OCI-M2 (cell line): ENCODE measurements around the gene CNTNAP2.

Experiments used
- DNase-seq: peaks from one replicate; lab custom pipeline; 2025; ENCODE audit not compliant: unreplicated experiment; lab: John Stamatoyannopoulos, UW

Gene CNTNAP2

DNA sequence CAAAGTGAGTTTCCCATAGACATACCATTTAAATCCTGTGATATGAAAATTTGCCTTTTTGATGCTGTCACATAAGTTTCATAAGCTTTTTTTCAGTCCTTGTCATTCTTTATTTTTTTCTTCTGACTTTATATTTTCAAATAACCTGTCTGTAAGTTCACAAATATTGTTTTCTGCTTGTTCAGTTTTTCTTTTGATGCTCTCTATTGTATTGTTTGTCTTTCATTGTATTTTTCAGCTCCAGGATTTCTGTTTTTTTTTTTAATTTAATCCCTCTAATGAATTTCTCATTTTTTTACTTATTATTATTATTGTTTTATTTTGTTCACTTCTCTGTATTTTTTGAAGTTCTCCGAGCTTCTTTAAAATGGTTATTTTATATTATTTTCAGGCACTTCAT, 623.4 kb downstream of the CNTNAP2 start:
- no peak for DNase-seq

DNA sequence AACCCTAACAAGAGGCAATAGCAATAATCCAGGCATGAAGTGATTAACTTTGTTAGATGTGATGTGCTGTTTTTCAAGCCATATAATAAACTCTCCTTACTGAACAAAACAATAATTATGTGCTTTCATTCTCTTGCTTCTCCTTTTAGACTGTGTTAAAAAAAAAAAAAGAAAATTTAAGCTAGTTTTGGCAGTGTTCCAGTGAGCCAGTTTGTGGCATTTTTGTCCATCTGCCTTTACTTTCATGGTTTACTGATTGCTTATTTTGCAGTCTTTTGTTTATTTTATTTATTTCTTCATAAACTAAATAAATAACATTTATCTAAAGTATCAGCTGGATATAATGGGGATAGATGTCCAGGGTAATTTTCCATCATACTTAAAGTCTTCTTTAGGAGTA, 625.3 kb downstream of the CNTNAP2 start:
- no peak for DNase-seq

DNA sequence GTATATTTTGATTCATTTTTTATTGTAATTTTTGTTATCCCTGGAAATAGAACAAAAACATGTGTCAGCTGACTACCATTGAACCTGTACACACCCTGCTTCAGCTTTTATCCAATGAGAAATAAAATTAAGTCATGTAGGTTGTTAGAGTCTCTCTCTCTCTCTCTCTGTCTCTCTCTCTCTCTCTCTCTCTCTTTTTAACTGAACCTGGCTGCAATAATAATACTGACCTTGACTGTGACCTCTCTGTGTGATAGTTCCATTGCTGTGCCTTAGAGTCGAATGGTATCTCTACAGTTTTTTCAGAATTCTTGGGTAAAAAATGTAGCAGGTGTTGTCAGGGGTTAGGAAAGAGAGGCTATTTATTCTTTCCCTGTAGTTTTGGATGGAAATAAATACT, 637.8 kb downstream of the CNTNAP2 start:
- no peak for DNase-seq

DNA sequence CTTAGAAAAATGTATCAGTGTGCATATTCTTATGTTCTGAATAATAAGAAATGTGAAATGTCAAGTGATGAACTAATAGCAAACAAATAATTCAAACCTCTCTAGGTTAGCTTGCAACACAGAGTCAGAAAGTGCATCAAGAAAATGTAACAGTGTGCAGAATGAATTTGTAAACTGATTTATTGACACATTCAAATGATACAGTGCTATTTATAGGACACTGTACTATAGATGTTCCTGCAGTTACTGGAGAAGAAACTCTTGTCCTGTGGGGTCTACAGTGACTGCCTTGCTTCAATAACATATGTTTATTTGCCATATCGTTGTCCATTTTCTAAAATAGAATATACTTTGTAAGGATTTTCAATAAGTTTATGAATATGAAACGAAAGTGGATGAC, 639.0 kb downstream of the CNTNAP2 start:
- DNase-seq = no peak

DNA sequence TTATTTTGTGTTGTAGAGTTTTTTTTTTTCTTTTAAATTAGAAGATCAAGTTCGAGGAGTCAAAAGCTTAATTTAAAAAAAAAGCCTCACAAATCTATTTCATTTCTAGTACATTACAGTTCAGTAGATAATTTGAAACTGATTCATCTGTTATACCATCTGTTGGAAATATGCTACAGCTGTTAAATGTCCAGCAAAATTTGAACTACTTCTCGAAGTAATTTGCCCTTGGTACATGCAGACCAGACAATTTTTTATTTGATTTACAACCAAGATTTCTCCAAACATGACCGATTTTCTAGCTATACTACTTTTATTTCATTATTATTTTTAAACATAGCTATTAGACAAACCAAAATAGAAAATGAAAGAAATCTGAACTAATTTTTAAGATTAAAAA, 647.9 kb downstream of the CNTNAP2 start:
- DNase-seq = no peak

DNA sequence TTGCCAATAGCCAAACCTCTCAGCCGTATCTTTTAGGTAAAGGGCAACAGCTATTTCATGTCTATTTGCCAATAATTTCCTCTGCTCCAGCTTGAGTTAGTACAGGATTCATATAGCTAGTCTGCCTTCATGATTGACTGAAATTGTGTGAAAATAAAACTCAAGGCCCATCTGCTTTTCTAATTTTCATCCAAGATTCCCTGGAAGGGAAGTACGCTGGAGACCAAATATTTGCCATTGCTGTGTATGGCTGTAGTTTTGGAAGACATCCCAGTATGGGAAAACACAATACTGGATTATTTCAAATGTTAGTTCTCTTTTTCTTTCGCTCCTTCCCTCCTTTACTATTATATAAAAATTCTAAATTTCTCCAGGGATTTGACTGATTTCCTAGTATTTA, 652.4 kb downstream of the CNTNAP2 start:
- DNase-seq = no peak

DNA sequence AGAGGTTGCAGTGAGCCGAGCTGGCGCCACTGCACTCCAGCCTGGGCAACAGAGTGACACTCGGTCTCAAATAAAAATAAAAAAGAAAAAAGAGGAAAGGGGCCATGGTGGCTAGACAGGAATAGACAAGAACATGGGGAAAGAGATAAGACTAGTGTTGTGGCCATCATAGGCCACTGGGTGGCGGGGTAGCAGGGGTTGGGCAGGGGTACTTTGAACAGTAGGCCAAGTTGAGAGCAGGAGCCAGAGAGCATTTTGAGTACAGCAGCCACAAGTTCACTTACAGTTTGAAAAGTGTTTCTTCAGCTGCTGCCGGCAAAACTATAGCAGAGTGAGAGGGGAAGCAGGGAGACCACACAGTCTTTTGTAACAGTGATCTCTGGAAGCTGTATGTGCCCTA, 656.0 kb downstream of the CNTNAP2 start:
- no peak for DNase-seq

DNA sequence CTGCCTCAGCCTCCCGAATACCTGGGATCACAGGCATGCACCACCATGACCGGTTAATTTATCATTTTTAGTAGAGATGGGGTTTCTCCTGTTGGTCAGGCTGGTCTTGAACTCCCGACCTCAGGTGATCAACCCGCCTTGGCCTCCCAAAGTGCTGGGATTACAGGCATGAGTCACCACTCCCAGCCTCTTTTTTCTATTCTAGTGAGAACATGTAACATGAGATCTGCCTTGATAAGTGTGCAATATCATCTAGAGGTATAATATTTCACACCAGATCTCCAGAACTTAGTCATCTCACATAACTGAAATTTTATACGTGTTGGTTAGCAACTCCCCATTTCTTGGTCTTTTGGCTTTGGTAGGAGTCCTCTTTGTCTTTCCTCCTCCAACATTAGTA, 656.9 kb downstream of the CNTNAP2 start:
- DNase-seq = no peak

DNA sequence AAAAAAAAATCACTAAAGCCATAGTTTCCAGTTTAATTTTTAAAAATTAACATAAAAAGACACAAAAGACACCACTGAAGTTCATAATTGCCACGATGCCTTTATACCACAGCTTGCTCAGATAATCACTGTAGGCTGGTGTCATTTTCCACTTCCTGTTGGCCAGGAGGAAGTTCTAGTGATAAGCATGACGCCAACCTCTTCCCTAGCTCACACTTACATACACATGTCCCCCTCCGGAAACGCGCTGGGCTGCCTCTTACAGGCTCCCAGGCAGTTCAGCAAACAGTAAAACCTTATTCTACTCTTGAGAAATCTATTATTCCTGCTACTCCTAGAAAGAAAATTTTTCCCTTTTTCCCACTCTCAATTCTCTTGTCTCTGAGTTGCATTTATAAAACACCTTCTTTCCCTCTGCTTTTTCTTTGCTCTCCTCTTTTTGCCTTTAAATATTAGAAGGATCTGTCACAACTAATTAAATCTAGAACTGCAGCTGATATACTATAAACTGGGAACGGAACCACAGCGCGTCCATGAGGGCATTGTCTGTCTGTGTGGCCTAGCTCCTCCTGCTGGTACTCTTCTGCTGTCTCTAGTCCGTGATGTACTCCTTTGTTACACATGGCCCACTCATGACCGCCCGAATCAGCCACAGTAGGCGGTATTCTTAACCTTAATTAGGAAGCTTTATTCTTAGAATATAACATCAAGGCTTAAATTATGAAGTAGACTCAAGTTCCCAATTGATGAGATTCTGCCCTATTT, 664.9 kb downstream of the CNTNAP2 start:
- DNase-seq = no peak

DNA sequence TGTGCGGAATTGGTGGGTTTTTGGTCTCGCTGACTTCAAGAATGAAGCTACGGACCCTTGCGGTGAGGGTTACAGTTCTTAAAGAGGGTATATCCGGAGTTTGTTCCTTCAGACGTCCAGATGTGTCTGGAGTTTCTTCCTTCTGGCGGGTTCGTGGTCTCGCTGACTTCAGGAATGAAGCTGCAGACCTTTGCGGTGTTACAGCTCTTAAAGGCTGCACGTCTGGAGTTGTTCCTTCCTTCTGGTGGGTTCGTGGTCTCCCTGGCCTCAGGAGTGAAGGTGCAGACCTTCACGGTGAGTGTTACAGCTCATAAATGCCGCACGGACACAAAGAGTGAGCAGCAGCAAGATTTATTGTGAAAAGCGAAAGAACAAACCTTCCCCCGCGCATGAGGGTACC, 670.7 kb downstream of the CNTNAP2 start:
- no peak for DNase-seq

DNA sequence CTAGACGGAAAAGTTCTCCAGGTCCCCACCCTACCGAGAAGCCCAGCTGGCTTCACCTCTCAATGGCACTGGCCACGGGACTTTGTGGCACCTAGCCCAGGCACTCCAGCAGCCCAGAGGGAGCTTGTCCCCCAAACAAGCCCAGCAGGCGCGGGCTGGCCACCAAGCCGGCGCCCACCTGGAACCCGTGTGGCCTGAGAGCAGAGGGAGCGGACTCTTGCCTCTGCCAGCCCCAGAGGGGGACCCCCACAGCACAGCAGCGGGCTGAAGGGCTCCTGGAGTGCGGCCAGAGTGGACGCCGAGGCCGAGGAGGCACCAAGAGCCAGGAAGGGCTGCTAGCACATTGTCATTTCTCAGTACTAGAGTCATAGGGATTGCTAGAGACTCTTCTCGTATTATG, 671.4 kb downstream of the CNTNAP2 start:
- no peak for DNase-seq

DNA sequence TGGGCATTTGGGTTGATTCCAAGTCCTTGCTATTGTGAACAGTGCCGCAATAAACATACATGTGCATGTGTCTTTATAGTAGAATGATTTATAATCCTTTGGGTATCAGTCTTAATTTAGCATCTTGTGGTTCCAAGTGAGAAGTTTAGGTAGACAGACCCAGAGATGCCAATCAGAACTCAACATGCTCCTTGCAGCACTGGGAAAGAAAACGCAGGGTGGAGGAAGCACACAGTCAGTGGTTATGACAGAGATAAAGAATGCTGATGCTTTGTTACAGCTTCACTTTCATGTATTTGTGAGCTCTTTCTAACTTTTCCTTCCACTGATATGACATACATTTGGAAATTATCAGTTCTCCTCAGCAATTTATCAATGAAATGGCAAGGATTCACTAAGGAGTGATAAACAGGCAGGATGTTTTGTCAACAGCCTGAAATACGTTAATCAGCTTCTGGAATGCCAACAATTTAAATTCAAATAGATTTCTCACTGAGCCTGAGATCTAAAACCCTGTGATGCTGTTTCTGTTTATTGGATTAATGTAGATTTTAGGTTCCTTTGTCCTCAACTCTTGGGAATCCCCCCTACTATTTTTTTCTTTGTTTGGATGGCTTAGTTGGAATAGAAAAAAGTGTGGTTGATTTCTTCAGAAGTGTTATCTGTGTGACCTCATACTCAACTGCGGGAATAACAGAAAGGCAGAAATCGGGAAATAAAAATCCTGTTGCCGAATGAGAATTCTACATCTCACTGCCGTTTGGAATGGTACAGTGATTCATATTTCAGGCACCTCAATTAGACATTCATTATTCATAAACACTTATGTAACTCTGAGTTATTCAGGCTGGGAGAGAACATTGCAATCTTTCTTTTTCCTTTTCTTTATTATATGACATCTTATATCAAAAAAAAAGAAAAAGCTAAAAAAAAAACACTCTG, 675.0 kb downstream of the CNTNAP2 start:
- no peak for DNase-seq

DNA sequence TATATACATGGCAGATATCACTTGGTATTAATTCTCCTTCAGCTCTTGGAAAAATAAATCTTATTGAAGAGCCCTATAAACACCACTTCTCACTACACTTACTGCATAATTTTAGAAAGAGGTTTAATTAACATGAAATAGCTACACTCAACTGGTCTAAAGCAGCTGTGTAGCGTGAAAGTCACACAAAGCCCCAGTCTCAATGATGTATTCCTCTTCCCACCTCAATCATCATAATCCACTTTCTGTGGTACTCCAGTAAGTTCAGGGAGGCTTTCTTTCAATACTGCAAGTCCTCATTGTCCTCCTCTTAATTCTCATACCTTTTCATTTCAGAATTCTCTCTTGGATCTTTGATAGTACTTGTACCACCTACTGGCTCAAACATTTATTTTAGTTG, 688.0 kb downstream of the CNTNAP2 start:
- DNase-seq = no peak

DNA sequence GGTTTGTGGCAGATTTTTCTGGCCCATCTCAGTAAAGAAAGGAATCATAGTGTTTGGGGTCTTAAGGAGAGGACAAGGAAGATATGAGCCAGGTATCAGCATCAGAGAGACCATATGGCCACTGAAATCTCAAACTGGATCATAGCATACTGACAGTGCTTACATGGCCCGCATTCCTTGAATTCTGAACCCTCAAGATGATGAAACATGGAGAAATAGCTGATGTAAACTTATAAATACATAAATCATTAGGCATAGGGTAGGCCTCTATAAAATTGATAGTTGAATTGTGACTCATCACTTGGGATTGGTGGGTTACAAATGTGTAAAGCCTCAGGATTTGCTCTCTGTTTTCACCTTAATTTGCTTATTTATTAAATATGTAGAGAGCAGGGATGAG, 688.5 kb downstream of the CNTNAP2 start:
- DNase-seq = no peak

DNA sequence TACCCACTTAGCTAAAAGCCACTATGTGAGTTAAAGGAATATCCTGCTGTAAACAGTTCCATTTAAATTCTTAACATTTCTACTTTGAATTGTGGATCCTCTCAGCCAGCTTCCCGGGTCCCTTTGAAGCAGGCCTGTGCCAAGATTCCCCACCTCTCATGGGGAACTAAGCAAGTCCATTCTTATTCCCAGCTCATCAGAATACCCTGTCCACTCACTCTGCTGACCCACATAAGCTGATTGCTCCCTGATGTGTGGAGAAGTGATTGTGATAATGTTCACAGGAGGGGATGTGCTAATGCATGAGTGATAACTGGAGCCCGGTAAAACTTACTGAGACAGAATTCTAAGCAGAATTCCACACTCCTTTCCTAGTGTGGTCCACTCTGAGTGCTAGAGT, 709.7 kb downstream of the CNTNAP2 start:
- no peak for DNase-seq

DNA sequence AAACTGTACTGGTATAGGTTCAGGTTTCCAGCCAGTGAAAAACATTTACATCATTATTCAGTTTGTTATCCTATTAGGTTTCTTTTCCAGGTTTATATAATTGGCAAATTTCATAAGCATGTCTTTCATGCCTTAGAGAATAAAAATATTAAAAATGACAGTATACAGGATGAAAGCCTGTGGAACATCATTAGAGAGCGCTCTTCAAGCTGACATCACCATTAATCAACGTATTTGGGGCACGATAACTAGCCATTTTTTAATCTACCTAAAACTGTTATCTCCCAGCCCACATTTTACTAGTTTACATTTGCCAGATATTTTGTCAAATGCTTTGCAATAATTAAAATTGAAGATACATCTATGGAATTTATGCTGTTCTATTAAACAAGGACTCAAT, 714.1 kb downstream of the CNTNAP2 start:
- DNase-seq = no peak

DNA sequence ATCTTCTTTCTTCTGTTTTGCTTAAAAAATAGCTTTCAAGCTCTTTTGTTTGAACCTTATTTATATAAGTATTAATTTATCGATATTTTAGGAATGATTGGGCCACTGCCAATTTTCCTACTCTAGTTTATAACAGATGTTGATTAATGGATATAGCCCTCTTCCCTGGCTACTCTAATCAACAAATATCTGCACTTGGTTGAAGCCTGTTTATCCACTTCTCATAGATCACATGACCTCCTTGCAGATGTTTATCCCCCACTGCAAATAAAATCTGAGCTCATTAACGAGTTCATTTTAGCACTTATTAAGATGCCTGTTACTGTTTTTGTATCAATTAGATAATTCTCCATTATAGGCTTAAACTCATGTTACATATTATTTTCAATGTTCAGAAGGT, 715.3 kb downstream of the CNTNAP2 start:
- no peak for DNase-seq

DNA sequence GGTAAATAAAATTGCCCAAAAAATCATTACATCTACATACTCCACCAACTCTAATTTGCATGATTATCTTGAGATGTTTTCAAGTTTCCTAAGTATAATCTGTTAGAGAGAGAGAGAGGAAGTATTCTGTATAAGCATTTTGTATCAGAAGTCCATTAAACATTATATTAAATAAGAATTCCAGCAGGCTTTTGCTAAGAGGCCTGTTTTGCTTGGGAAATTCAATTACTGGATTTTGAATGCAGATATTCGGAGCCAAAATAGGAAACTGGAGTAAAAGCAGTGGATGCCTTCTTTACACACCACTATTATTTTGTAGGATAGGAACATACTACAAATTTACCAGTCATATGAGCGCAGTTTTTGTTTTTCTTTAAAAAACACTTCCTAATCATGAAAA, 727.8 kb downstream of the CNTNAP2 start:
- no peak for DNase-seq

DNA sequence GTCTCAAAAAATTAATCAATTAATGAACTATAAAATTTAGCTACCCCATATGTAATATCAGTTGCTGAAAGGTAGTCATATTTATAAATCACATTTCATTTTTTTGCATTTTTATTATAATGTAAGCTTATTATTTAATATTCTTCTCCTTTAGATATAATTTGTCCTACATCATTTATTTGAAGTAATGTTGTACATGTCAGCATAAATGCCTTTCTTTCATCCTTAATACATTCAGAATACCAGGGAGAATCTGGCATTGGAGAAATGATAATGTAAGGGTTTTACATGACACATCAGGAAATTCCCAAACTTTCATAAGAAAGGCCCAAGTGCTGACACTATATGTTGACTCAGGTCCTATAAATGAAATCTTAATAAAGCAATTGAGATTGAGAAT, 742.1 kb downstream of the CNTNAP2 start:
- no peak for DNase-seq

DNA sequence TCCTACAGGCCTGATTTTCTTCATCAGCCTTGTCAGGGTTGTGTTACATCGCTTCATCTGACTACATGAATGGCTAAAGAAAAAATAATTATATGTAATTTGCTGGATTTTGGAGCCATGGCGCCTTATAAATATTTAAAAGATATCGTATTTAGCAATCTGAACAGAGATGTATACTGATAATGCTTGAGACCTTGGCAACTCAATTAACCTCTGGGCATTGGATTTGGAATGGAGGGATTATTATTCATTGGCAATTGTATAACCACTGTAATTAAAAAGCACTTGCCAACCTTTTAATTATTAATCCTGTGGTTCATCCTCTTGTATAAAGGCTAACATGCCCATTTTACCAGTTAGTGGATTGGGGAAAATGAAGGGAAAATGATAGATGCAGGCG, 745.1 kb downstream of the CNTNAP2 start:
- no peak for DNase-seq

DNA sequence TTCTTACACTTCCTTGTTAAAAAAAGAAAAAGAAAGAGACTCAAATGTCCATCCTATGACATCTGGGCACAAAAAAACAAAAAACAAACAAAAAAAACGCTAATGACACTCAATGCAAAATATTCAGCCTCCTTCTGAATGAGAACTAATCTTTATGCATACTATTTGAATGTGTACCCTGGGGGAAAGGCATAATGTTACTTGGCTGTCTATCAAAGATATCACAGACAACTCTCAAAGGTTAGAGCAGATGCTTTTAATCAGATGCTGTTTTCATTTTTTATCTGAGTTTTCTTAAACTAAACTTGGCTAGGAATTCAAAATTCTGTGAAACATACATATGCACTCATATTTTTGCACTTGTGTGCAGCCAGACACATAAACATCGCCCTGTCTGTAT, 745.8 kb downstream of the CNTNAP2 start:
- DNase-seq = no peak

DNA sequence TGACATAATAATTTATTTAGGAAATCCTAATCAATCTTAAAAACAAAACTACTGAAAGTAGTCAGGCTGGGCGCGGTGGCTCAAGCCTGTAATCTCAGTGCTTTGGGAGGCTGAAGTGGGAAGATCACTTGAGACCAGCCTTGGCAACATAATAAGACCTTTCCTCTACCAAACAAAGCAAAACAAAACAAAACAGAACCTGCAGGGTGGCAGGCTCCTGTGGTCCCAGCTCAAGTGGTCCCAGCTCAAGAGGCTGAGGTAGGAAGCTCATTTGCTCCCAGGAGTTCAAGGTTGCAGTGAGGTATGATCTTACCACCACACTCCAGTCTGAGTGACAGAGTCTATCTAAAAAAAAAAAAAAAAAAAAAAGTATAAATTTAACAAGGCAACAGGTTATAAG, 748.0 kb downstream of the CNTNAP2 start:
- no peak for DNase-seq
